ENCODE measurements around the gene FICD. TPM values are rescaled to one million over a fixed set of nuclear protein-coding genes. Genes with fewer than 3 reads are reported as not detected.

The FICD gene
- 1 to 10 TPM; 1.1 TPM for polyA plus RNA-seq

DNA sequence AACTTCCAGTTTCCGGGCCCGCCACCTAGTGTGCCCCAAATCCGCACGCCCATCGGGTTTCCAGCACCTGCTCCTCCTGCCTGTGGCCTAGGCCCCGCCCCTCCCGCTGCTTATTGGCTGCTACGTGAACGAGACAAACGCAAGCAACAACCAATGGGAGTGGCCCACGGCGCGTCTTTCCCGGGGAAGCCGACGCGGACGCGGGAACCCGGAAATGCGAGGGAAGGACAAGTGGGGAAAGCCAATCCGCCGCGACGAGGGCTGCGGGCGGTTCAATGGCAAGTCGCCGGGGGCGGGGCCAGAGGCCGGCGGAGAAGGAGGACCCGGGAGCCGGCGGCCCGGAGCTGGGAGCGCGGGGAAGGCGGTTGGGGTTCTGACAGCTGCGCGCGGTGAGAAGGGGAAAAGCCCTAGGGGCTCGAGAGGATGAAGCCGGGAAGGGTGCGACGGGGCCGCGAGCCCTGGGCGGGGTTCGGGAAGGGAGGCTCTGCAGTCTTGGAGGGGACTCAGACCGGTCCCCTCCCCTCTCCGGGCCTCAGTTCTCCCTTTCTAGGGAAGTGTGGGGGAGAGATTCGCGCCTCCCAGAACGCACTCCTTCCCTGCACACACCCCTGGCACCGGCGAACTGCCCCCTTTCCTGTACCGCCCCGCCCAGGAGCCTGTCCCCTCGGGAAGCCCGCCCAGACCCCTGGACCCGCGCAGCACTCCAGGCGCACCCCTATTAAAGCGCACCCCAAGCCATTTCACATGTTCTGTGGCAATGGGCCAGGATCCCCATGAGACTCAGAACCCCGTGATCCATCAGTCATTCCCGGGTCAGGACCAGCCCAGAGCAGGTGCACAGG is at the start of gene FICD:
Gene FICD, plus strand, starts transcription at position 305 of the 842 bp plus-strand sequence. CDS start 1,696 bp downstream, outside the sequence.
- peaks cover 6 to 13% of the 10 kb centered on the region in 2 donors for H3K4me1 ChIP-seq (ENCODE audit: control insufficient read depth in 2 of 2, insufficient read depth in 2 of 2, low read length in 1 of 2)
- H3K4me3 ChIP-seq (ENCODE audit: low read depth in 1 of 2, low read length in 2 of 2) = peak within 1 kb of the TSS; percentile 74 to 86
- no peaks in the 10 kb centered on the region for H3K9me3 ChIP-seq (ENCODE audit: control insufficient read depth in 2 of 2, insufficient read depth in 1 of 2, low read depth in 1 of 2, low read length in 1 of 2)
- H3K36me3 ChIP-seq (ENCODE audit: control insufficient read depth in 2 of 2, insufficient read depth in 2 of 2, low read length in 1 of 2) = peaks cover 5 to 18% of the 10 kb centered on the region in 2 donors
- peak within 1 kb of the TSS; percentile 62 to 80 for H3K27ac ChIP-seq (ENCODE audit: low read depth in 2 of 2, low read length in 1 of 2)
- 0 to 1% methylated on average over 61 to 67 of the region's 67 CpGs for WGBS, 2 donors
- H3K27me3 ChIP-seq (ENCODE audit: control insufficient read depth in 1 of 2, insufficient read depth in 2 of 2, low read length in 2 of 2) = no peaks in the 10 kb centered on the region

DNA sequence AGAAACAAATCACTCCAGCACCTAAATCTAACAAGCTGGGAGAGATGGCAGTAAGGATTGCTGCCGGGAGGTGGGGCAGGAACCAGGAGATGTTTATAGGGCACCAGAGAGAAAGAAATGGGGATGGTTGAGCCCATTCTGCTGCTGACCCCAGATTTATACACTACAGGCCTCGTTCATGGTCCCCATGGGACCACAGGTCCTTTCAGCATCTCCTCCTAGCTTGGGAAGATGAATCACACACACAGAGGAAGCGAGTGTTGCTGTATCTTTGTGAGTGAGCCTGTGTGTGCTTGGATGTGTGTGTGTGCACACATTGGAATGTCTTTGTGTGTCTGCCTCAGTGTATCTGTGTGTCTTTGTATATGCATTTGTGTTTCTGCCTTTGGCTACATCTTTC is 49.7 kb upstream of the FICD start:
- Histone ChIP-seq H3K36me3 (ENCODE audit: control insufficient read depth in 2 of 2, insufficient read depth in 2 of 2, low read length in 1 of 2) (no peaks in the 10 kb centered on the region), H3K4me1 (ENCODE audit: control insufficient read depth in 2 of 2, insufficient read depth in 2 of 2, low read length in 1 of 2) (no peaks in the 10 kb centered on the region), H3K9me3 (ENCODE audit: control insufficient read depth in 2 of 2, insufficient read depth in 1 of 2, low read depth in 1 of 2, low read length in 1 of 2) (no peaks in the 10 kb centered on the region), H3K27me3 (ENCODE audit: control insufficient read depth in 1 of 2, insufficient read depth in 2 of 2, low read length in 2 of 2) (no peaks in the 10 kb centered on the region), H3K4me3 (ENCODE audit: low read depth in 1 of 2, low read length in 2 of 2) (no peak overlapping the region), H3K27ac (ENCODE audit: low read depth in 2 of 2, low read length in 1 of 2) (no peak overlapping the region)
- 50 to 66% methylated on average over 3 of the region's 3 CpGs for WGBS, 2 donors

DNA sequence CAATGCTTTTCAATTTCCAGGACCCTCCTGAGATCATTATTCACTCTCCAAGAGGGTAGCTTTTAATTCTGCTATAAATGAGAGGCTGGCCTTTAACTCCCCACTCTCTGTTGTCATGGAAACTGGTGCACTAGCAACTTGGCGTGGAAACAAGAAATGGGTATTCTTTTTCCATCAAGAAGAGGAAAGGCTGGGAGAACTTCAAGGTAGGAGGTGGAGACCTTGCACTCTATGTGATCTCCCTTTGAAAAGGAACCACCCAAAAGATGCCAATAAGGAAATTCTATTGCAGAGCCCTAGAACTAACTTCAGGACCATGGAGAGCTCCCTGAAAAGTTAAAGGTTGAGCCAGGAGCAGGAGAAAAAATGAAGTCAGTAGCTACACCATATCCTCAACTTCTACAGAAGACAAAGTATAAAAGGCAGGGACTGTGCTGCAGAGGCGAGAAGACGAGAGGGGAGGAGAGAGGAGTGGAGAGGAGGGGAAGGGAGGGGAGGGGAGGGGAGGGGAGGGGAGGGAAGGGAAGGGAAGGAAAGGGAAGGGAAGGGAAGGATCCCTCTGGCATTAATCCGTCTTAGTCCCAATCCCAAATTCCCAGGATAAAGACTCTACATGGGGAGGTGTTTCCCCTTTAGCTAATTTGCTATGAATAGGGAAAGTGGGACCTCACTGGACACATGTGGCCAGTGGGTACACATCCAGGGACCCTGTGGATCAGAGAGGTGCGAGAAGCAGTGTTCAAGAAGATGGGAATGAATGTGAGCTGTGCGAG is 46.7 kb upstream of the FICD start:
- Histone ChIP-seq H3K4me3 (ENCODE audit: low read depth in 1 of 2, low read length in 2 of 2) (no peak overlapping the region), H3K36me3 (ENCODE audit: control insufficient read depth in 2 of 2, insufficient read depth in 2 of 2, low read length in 1 of 2) (no peaks in the 10 kb centered on the region), H3K9me3 (ENCODE audit: control insufficient read depth in 2 of 2, insufficient read depth in 1 of 2, low read depth in 1 of 2, low read length in 1 of 2) (no peaks in the 10 kb centered on the region), H3K4me1 (ENCODE audit: control insufficient read depth in 2 of 2, insufficient read depth in 2 of 2, low read length in 1 of 2) (no peaks in the 10 kb centered on the region), H3K27ac (ENCODE audit: low read depth in 2 of 2, low read length in 1 of 2) (no peak overlapping the region), H3K27me3 (ENCODE audit: control insufficient read depth in 1 of 2, insufficient read depth in 2 of 2, low read length in 2 of 2) (no peaks in the 10 kb centered on the region)
- WGBS, 2 donors = 65 to 69% methylated on average over 4 of the region's 6 CpGs

DNA sequence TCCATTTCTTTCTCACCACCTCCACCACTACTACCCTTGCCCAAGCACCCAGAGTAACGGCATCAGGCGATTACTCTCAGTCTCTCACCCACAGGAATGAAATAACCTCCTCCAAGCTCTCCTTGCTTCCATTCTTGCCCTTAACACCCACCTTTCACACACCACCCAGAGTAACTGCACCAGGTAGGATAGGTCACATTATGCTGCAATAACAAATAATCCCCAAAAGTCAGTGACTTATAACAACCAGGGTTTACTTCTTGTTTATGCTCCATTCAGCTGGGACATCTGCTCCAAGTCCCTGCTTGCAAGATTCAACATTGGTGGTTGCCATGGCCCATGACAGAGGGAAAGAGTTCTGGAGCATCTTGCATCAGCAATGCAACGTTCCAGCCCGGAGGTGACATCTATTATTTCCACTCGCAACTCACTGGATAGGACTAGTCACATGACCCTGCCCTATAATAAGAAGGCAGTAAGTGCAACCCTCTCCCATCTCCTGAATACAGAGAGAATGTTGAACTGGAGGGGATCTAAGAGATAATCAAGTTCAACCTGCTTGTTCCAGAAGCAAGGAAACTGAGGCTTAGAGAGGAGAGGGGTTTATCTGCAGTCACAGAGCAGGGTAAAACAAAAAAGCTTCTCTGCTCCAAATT is 41.5 kb upstream of the FICD start:
- 80 to 83% methylated on average over 5 of the region's 5 CpGs for WGBS, 2 donors
- Histone ChIP-seq H3K27me3 (ENCODE audit: control insufficient read depth in 1 of 2, insufficient read depth in 2 of 2, low read length in 2 of 2) (no peaks in the 10 kb centered on the region), H3K9me3 (ENCODE audit: control insufficient read depth in 2 of 2, insufficient read depth in 1 of 2, low read depth in 1 of 2, low read length in 1 of 2) (no peaks in the 10 kb centered on the region), H3K4me1 (ENCODE audit: control insufficient read depth in 2 of 2, insufficient read depth in 2 of 2, low read length in 1 of 2) (no peaks in the 10 kb centered on the region), H3K4me3 (ENCODE audit: low read depth in 1 of 2, low read length in 2 of 2) (no peak overlapping the region), H3K36me3 (ENCODE audit: control insufficient read depth in 2 of 2, insufficient read depth in 2 of 2, low read length in 1 of 2) (no peaks in the 10 kb centered on the region), H3K27ac (ENCODE audit: low read depth in 2 of 2, low read length in 1 of 2) (no peak overlapping the region)

DNA sequence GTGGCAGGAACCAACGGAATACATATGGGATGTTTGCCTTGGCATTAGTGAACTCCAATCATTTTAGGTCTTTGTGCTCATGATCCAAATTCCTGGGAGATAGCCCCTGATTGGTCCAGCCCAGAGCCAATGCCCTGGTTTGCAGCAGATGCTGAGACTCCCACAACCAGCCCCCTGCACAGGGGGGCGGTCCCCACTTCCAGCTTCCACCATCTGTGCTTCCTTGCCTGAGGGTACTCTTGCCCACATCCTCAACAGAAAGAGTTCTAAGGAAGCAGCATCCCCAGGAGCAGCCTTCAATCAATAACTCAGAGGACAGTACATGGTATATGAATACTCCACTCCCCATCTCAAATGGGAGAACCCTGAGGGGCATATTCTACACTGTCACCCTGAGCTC is 39.7 kb upstream of the FICD start:
- Histone ChIP-seq H3K27me3 (ENCODE audit: control insufficient read depth in 1 of 2, insufficient read depth in 2 of 2, low read length in 2 of 2) (no peaks in the 10 kb centered on the region), H3K27ac (ENCODE audit: low read depth in 2 of 2, low read length in 1 of 2) (no peak overlapping the region), H3K36me3 (ENCODE audit: control insufficient read depth in 2 of 2, insufficient read depth in 2 of 2, low read length in 1 of 2) (no peaks in the 10 kb centered on the region), H3K9me3 (ENCODE audit: control insufficient read depth in 2 of 2, insufficient read depth in 1 of 2, low read depth in 1 of 2, low read length in 1 of 2) (no peaks in the 10 kb centered on the region), H3K4me3 (ENCODE audit: low read depth in 1 of 2, low read length in 2 of 2) (no peak overlapping the region), H3K4me1 (ENCODE audit: control insufficient read depth in 2 of 2, insufficient read depth in 2 of 2, low read length in 1 of 2) (no peaks in the 10 kb centered on the region)
- 49 to 51% methylated on average over 2 of the region's 2 CpGs for whole genome bisulfite sequencing, 2 donors

DNA sequence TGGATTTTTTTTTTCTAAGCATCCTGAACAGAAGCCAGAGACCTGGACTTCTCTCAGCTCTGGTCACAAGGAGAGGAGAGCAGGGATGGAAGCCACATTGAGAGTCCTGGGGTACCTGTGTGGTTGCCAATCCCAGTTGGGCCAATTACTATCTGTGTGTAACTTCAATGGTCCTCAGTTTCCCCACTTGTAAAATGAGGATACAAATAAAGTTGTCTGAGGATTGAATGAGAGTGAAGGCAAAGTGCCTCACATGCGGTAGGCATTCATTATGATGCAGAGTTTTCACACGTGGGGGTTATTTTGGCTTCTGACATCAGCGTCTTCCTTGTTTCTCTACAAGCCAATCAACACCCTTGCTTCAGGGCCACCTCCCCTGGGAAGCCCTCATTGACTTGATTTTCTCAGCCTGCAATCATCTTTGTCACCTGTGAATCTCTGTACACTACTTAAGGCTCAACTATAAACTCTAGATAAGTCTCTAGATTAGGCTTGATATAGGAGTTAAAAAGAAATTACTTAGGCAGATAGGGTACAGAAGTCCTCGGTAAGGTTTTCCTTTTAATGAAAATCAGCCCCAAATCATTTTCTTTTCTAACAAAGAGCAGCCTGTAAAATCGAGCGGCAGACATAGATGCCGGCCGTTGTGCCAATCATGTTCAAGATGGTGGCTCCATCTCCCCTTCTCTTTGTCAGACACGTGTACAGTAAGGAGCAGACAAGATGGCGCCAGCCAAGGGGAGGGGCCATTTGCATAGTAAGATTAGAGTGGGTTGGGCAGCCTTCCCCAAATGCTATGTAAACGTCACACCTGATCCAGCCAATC is 37.8 kb upstream of the FICD start:
- no peaks in the 10 kb centered on the region for H3K36me3 ChIP-seq (ENCODE audit: control insufficient read depth in 2 of 2, insufficient read depth in 2 of 2, low read length in 1 of 2)
- H3K27me3 ChIP-seq (ENCODE audit: control insufficient read depth in 1 of 2, insufficient read depth in 2 of 2, low read length in 2 of 2) = no peaks in the 10 kb centered on the region
- H3K9me3 ChIP-seq (ENCODE audit: control insufficient read depth in 2 of 2, insufficient read depth in 1 of 2, low read depth in 1 of 2, low read length in 1 of 2) = no peaks in the 10 kb centered on the region
- no peak overlapping the region for H3K27ac ChIP-seq (ENCODE audit: low read depth in 2 of 2, low read length in 1 of 2)
- no peaks in the 10 kb centered on the region for H3K4me1 ChIP-seq (ENCODE audit: control insufficient read depth in 2 of 2, insufficient read depth in 2 of 2, low read length in 1 of 2)
- WGBS, 2 donors = 78 to 79% methylated on average over 11 of the region's 11 CpGs
- no peak overlapping the region for H3K4me3 ChIP-seq (ENCODE audit: low read depth in 1 of 2, low read length in 2 of 2)

DNA sequence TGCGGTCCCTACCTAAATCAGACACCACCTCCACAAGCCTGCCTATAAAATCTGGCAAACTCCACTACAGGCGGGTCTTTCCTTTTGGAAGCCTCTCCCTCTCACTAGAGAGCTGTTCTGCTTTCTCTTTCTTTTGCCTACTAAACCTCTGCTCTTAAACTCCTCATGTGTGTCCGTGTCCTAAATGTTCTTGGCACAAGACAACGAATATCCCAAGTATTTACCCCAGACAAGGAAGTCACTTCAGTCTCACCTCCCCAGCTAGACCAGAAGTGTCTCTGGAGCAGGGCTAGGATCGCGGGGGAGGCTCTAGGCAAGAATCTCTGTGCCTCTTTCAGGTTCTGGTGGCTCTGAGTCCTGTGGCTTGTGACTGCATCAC is 37.2 kb upstream of the FICD start:
- H3K4me1 ChIP-seq (ENCODE audit: control insufficient read depth in 2 of 2, insufficient read depth in 2 of 2, low read length in 1 of 2) = no peaks in the 10 kb centered on the region
- no peaks in the 10 kb centered on the region for H3K9me3 ChIP-seq (ENCODE audit: control insufficient read depth in 2 of 2, insufficient read depth in 1 of 2, low read depth in 1 of 2, low read length in 1 of 2)
- no peak overlapping the region for H3K27ac ChIP-seq (ENCODE audit: low read depth in 2 of 2, low read length in 1 of 2)
- H3K27me3 ChIP-seq (ENCODE audit: control insufficient read depth in 1 of 2, insufficient read depth in 2 of 2, low read length in 2 of 2) = no peaks in the 10 kb centered on the region
- H3K4me3 ChIP-seq (ENCODE audit: low read depth in 1 of 2, low read length in 2 of 2) = no peak overlapping the region
- 75 to 78% methylated on average over 6 of the region's 6 CpGs for WGBS, 2 donors
- no peaks in the 10 kb centered on the region for H3K36me3 ChIP-seq (ENCODE audit: control insufficient read depth in 2 of 2, insufficient read depth in 2 of 2, low read length in 1 of 2)

DNA sequence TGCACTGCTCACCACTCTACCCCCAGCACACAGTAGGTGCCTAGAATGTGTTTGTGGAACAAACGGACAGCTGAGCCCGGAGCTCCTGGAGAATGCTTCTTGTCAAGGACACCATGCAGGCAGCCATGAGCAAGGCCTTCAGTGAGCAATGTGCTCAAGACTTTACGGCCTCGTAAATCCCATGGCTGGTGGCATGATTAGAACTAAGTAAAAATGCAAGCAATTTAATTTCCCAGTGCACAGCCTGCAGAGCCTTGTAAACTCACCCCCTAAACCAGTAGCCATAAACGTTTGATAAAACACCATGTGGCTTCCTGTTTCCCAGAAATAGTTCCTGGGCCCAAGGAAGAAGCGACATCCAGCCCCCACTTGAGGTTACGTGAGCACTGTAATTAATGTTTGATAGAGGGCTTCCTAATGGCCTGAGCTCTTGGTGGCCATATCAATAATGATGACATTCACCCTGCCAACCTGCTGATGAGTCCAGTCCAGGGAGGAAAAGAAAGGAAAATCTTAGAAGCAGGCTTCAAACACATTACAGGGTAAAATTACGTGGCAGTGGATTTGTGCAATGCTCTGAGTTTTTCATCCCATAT is 36.4 kb upstream of the FICD start:
- no peaks in the 10 kb centered on the region for H3K4me1 ChIP-seq (ENCODE audit: control insufficient read depth in 2 of 2, insufficient read depth in 2 of 2, low read length in 1 of 2)
- H3K27me3 ChIP-seq (ENCODE audit: control insufficient read depth in 1 of 2, insufficient read depth in 2 of 2, low read length in 2 of 2) = no peaks in the 10 kb centered on the region
- H3K4me3 ChIP-seq (ENCODE audit: low read depth in 1 of 2, low read length in 2 of 2) = no peak overlapping the region
- no peaks in the 10 kb centered on the region for H3K9me3 ChIP-seq (ENCODE audit: control insufficient read depth in 2 of 2, insufficient read depth in 1 of 2, low read depth in 1 of 2, low read length in 1 of 2)
- no peaks in the 10 kb centered on the region for H3K36me3 ChIP-seq (ENCODE audit: control insufficient read depth in 2 of 2, insufficient read depth in 2 of 2, low read length in 1 of 2)
- no peak overlapping the region for H3K27ac ChIP-seq (ENCODE audit: low read depth in 2 of 2, low read length in 1 of 2)
- 67 to 76% methylated on average over 8 of the region's 8 CpGs for WGBS, 2 donors

Measured in esophagus (tissue), 2 donors.